Measurements from ENCODE around the gene DMC1.

Gene DMC1

DNA sequence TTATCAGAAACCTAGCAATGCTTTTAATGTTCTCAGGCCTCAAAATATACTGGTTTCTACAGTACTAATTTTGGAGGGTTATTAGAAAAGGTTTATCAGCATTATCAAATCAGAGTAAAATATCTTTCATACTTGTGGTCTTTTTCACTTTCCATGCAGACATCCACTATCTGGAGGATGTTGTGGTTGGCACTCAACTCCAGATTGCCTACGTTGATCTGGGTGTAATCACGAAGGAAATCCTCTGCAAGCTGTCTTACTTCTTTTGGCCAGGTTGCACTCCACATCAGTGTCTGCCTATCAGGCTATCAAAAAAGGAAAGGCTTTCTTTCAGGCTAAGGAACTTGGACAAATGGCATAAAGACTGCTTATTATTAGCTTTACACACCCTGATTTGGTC lies 75.5 kb downstream of the DMC1 start:
- TF ChIP-seq ARNTL (CRISPR knock-in tag; IDR thresholded peaks at IDR 0.05; ENCODE audit: borderline replicate concordance, low read depth) (no peak), GLIS3 (CRISPR knock-in tag; IDR thresholded peaks at IDR 0.05) (no peak), ISL1 (CRISPR knock-in tag; IDR thresholded peaks at IDR 0.05) (peak; percentile 28; the same call in 1 of the 2 replicates), ZFP30 (CRISPR knock-in tag; IDR thresholded peaks at IDR 0.05) (no peak)
- ATAC-seq = peak; percentile 53; the same call in 1 of the 3 replicates

DNA sequence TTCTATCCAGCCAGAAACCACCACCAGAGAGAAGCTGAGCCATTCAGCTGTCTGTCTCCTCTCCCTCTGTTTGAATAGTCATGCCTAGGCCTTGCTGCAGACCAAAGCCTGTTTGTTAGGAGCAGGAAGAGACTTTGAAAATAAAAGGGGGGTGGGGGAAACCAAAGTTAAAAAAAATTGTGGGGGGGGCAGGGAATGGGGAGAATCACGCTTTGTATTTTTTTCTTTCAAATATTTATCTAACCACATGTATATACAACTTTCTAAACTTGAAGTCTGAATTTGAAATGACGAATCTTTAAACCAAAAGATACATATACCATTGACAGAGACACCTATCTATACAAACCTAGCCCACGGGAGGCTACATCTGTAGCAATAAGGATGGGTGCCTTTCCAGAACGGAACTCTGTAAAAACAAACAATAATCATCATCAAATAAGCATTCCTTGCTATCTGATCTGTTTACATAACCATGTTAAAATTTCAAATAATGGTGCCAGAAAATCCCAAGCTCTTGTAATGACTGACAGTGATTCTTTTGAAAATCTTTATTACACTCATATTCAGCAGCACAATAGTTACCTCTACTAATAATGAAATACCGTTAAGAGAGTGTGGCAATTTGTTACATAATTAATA lies 78.2 kb downstream of the DMC1 start:
- TF ChIP-seq TOX (CRISPR knock-in tag; IDR thresholded peaks at IDR 0.05; ENCODE audit: borderline replicate concordance) = no peak
- TF ChIP-seq, protein P1, sequence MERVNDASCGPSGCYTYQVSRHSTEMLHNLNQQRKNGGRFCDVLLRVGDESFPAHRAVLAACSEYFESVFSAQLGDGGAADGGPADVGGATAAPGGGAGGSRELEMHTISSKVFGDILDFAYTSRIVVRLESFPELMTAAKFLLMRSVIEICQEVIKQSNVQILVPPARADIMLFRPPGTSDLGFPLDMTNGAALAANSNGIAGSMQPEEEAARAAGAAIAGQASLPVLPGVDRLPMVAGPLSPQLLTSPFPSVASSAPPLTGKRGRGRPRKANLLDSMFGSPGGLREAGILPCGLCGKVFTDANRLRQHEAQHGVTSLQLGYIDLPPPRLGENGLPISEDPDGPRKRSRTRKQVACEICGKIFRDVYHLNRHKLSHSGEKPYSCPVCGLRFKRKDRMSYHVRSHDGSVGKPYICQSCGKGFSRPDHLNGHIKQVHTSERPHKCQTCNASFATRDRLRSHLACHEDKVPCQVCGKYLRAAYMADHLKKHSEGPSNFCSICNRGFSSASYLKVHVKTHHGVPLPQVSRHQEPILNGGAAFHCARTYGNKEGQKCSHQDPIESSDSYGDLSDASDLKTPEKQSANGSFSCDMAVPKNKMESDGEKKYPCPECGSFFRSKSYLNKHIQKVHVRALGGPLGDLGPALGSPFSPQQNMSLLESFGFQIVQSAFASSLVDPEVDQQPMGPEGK (CRISPR knock-in tag; IDR thresholded peaks at IDR 0.05; ENCODE audit: borderline replicate concordance) = no peak
- no peak for TF ChIP-seq SNAI2 (CRISPR knock-in tag; IDR thresholded peaks at IDR 0.05)
- no peak for TF ChIP-seq ISL1 (CRISPR knock-in tag; IDR thresholded peaks at IDR 0.05)

DNA sequence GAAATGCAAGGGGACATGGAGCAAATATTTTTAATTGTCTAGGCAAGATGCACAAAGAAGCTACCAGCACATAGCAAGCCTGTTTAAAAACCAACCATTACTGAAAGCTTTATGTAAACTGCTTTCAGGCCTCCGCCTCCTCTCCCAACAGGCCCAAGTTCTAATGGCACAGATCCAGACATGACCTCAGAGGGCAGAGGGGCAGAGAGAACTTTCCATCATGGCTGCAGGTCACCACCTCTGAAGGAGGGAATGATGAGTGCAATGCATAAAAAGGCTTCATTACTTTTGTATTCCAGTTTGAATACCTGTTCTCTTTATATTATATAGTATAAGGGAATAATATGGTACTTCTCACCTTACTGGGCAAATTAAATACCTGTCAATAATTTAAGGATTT lies 79.1 kb downstream of the DMC1 start:
- TF ChIP-seq, protein P2, sequence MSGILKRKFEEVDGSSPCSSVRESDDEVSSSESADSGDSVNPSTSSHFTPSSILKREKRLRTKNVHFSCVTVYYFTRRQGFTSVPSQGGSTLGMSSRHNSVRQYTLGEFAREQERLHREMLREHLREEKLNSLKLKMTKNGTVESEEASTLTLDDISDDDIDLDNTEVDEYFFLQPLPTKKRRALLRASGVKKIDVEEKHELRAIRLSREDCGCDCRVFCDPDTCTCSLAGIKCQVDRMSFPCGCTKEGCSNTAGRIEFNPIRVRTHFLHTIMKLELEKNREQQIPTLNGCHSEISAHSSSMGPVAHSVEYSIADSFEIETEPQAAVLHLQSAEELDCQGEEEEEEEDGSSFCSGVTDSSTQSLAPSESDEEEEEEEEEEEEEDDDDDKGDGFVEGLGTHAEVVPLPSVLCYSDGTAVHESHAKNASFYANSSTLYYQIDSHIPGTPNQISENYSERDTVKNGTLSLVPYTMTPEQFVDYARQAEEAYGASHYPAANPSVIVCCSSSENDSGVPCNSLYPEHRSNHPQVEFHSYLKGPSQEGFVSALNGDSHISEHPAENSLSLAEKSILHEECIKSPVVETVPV (CRISPR knock-in tag; IDR thresholded peaks at IDR 0.05) = no peak
- TF ChIP-seq ISL1 (CRISPR knock-in tag; IDR thresholded peaks at IDR 0.05) = no peak
- TF ChIP-seq ESRRG (CRISPR knock-in tag; IDR thresholded peaks at IDR 0.05) = no peak
- TF ChIP-seq, protein P3, sequence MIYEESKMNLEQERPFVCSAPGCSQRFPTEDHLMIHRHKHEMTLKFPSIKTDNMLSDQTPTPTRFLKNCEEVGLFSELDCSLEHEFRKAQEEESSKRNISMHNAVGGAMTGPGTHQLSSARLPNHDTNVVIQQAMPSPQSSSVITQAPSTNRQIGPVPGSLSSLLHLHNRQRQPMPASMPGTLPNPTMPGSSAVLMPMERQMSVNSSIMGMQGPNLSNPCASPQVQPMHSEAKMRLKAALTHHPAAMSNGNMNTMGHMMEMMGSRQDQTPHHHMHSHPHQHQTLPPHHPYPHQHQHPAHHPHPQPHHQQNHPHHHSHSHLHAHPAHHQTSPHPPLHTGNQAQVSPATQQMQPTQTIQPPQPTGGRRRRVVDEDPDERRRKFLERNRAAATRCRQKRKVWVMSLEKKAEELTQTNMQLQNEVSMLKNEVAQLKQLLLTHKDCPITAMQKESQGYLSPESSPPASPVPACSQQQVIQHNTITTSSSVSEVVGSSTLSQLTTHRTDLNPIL (CRISPR knock-in tag; IDR thresholded peaks at IDR 0.05; ENCODE audit: low read depth) = no peak
- no peak for TF ChIP-seq OSR1 (CRISPR knock-in tag; IDR thresholded peaks at IDR 0.05)
- no peak for TF ChIP-seq ARNTL (CRISPR knock-in tag; IDR thresholded peaks at IDR 0.05; ENCODE audit: borderline replicate concordance, low read depth)
- TF ChIP-seq, protein P4, sequence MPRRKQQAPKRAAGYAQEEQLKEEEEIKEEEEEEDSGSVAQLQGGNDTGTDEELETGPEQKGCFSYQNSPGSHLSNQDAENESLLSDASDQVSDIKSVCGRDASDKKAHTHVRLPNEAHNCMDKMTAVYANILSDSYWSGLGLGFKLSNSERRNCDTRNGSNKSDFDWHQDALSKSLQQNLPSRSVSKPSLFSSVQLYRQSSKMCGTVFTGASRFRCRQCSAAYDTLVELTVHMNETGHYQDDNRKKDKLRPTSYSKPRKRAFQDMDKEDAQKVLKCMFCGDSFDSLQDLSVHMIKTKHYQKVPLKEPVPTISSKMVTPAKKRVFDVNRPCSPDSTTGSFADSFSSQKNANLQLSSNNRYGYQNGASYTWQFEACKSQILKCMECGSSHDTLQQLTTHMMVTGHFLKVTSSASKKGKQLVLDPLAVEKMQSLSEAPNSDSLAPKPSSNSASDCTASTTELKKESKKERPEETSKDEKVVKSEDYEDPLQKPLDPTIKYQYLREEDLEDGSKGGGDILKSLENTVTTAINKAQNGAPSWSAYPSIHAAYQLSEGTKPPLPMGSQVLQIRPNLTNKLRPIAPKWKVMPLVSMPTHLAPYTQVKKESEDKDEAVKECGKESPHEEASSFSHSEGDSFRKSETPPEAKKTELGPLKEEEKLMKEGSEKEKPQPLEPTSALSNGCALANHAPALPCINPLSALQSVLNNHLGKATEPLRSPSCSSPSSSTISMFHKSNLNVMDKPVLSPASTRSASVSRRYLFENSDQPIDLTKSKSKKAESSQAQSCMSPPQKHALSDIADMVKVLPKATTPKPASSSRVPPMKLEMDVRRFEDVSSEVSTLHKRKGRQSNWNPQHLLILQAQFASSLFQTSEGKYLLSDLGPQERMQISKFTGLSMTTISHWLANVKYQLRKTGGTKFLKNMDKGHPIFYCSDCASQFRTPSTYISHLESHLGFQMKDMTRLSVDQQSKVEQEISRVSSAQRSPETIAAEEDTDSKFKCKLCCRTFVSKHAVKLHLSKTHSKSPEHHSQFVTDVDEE (CRISPR knock-in tag; IDR thresholded peaks at IDR 0.05) = no peak
- TF ChIP-seq TCF4 (CRISPR knock-in tag; IDR thresholded peaks at IDR 0.05; ENCODE audit: borderline replicate concordance) = no peak
- TF ChIP-seq ZNF565 (CRISPR knock-in tag; conservative IDR thresholded peaks at IDR 0.05; ENCODE audit: low read depth) = no peak
- TF ChIP-seq, protein P1 (CRISPR knock-in tag; IDR thresholded peaks at IDR 0.05; ENCODE audit: borderline replicate concordance) = no peak
- TF ChIP-seq ZFP3 (CRISPR knock-in tag; IDR thresholded peaks at IDR 0.05) = no peak
- no peak for TF ChIP-seq CSDC2 (CRISPR knock-in tag; IDR thresholded peaks at IDR 0.05)
- TF ChIP-seq BACH2 (CRISPR knock-in tag; IDR thresholded peaks at IDR 0.05; ENCODE audit: borderline replicate concordance) = no peak
- no peak for TF ChIP-seq GLIS3 (CRISPR knock-in tag; IDR thresholded peaks at IDR 0.05)
- TF ChIP-seq RARB (CRISPR knock-in tag; IDR thresholded peaks at IDR 0.05) = no peak
- TF ChIP-seq ZC3H10 (CRISPR knock-in tag; IDR thresholded peaks at IDR 0.05) = no peak
- no peak for TF ChIP-seq ZNF70 (CRISPR knock-in tag; IDR thresholded peaks at IDR 0.05)
- TF ChIP-seq ZNF8 (CRISPR knock-in tag; IDR thresholded peaks at IDR 0.05) = no peak
- ATAC-seq = no peak

More for the DNA sequence above, 78.2 kb downstream of the DMC1 start:
- ATAC-seq = no peak
